Measurements from ENCODE around the gene MCRS1.
"Not testable (repeated sequence)": the region's sequence is repeated elsewhere in the genome, so short reads cannot be mapped to it uniquely, and the experiment has no call there.

MCRS1 gene

GRCh38 chr12:49515266-49515665 is 52.7 kb downstream of the MCRS1 start:
- no peak for DNase-seq (ENCODE audit: low read depth in 2 of 2)

GRCh38 chr12:49512546-49512945 is 55.4 kb downstream of the MCRS1 start:
- DNase-seq (ENCODE audit: low read depth in 2 of 2) = no peak

GRCh38 chr12:49511410-49511809 is 56.5 kb downstream of the MCRS1 start:
- DNase-seq (ENCODE audit: low read depth in 2 of 2) = no peak

GRCh38 chr12:49509681-49510080 is 58.3 kb downstream of the MCRS1 start:
- not testable (repeated sequence) for DNase-seq (ENCODE audit: low read depth in 2 of 2)
